ENCODE data around the gene SLC2A9.
"Not testable (repeated sequence)": the region's sequence is repeated elsewhere in the genome, so short reads cannot be mapped to it uniquely, and the experiment has no call there.

The SLC2A9 gene

DNA sequence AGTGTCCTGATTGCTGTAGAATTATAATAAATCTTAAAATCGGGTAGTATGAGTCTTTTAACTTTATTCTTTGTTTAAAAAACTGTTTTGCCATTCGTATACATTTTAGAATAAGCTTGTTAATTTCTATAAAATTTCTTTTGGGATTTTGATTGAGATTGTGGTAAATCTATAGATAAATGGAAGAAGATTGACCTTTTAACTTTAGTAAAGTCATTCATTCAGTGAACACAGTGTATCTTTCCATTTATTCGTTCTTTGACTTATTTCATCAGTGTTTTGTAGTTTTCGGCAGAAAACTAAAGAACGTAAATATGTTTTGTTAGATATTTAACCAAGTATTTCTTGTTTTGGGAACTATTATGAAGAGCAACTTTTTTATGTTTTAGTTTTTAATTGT, 201.0 kb downstream of the SLC2A9 start:
- DNase-seq (ENCODE audit: low read depth) = no peak

DNA sequence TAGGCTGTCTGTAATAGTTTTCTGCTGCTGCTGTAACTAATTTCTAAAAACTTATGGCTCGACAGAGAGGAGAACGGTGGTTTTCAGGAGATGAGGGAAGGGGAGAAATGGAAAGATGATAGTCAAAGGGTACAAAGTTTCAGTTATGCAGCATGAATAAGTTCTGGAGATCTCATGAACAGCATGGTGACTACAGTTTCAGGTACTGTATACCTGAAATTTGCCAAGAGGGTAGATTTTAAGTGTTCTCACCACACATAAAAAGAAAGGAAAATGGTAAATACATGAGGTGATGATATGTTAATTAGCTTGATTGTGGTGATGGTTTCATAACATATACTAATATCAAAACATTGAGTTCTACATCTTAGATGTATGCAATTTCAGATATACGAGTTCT, 205.0 kb downstream of the SLC2A9 start:
- no peak for DNase-seq (ENCODE audit: low read depth)

DNA sequence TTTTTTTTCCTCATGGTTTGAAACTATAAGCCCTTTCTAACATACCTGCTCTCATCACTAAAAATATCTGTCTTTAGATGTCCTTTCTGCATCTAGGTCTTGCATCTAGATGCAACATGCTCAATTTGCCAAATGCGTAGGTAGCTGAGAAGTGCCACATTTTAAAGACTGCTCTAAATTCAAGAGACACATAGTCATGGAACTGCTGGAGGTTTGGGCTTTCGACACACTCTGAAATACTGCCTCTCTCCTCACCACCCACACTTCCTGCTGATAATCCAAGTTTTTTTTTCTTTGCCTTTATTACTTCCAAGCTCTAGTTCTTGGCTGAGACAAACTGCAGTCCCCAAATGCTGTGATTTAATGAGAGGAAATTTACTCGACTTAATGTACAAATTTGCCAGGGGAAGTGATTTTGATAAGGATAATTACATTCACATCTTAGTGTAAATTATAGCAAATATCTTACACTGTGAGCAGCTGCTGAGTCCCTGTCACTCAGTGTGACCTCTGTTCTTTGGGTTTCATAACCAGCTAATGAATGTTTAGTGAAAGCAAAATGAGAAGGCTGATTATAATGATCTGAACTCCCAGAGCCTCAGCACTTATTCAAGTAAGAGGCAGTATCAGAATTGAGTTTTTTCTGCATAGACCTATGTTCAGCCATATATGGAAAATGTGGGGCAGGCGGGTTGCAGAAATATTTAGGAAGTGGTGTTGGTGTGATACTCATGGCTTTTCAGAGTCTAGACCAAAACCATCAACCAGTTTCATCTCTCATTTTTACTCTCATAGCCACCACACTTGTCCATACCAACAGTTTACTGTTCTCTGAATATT, 208.6 kb downstream of the SLC2A9 start:
- no peak for DNase-seq (ENCODE audit: low read depth)

DNA sequence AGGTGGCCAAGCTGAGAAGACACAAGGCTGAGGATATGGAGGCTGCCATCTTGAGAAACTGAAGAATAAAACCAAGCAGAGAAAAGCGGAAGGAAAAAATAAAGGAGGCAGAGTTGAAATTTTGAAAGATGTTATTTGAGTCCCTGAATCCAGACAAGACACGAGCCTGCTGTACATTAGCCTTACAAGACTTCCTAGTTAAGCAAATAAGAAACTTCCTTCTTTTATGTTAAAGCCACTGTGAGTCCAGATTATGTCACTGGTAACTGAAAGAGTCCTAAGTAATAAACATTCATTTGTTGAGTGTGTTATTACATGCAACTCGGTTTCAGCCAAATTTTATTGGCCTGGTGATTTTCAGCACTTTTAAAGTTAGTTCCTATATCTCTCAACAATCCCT, 209.5 kb downstream of the SLC2A9 start:
- no peak for DNase-seq (ENCODE audit: low read depth)

DNA sequence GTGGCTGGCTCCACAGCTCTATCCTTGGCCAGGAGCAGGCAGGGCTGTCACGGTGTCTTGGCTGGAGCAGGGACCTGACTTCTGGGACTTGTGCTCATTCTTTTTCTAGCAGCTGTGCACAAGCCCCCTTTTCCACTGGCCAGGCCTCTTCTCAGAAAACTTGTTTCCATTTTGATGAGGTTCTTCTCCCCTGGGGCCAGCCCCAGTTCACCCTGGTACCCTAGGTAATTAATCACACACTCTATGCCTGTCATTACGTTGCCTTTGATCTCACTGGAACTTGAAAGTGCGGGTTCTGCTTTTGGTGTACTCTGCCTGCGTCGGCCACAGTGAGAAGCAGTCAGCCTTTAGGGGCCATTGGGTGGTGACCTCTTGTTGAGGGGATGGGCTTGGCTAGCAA, 213.2 kb downstream of the SLC2A9 start:
- no peak for DNase-seq (ENCODE audit: low read depth)

DNA sequence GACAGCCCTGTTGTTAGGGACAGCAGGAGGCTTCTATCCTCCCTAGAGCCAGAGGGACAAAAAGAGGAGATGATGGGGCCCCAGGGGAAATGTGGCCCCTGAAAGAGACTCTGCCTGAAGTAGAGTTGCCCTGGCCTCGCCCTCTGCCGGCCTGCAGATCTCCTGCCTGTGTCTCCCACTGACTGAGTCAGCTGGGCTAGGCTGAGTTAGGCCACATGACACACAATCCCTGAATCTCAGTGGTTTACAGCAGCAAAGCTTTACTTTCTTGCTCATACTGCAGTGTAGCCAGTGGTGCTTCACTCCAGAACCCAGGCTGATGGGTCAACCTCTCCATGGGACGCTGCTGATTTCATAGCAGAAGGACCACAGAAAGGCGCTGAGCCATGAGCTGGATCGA, 216.4 kb downstream of the SLC2A9 start:
- no peak for DNase-seq (ENCODE audit: low read depth)

DNA sequence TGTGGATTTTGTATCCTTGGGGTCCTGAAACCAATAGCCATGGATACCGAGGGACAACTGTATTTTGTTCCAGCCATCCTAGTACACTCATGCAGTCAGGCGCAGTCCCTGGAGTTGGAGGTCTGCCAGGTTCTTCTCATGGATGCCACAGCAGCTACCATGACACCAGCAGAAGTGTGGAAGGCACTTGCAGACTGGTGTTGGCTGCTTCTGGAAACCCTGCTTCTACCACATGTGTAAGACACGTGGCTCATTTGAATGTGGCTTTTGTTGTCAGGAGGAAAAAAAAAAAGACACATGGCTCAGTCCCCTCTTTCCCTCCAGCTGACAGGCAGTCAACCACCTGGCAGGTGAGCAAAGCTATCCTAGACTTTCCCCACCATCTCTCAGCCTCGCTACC, 220.4 kb downstream of the SLC2A9 start:
- DNase-seq (ENCODE audit: low read depth) = no peak

DNA sequence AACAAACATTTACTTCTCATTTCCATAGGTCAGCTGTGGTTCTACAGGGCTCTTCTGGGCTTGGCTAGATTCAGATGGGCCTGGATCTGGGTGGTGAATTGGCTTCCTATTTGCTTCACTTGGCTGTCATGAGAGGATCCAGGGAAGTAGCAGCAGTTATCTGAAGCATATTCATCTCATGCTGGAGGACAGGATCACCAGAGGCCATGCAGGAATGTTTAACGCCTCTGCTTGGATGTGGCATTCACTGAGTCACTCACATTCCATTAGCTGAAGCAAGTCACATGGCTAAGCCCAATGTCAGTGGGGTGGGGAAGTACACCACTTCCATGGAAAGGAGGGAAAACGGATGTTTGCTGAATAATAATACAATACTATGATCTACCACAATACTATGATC, 224.7 kb downstream of the SLC2A9 start:
- not testable (repeated sequence) for DNase-seq (ENCODE audit: low read depth)

DNA sequence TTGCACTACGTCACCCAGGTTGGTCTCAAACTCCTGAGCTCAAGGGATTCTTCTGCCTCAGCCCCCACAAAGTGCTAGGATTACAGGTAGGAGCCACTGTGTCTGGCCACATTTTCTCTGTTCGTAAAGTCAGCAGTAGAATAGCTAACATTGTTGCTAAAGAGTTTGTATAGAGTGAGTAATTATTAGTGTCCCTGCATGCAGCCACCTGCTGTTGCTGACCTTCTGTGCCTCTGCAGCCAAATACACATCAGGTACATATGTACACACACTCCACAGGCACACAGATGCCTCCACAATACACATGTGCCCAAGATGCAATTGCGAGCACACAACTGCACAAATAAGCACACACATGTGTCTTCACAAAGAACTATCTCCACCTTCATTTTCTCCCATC, 228.9 kb downstream of the SLC2A9 start:
- no peak for DNase-seq (ENCODE audit: low read depth)

DNA sequence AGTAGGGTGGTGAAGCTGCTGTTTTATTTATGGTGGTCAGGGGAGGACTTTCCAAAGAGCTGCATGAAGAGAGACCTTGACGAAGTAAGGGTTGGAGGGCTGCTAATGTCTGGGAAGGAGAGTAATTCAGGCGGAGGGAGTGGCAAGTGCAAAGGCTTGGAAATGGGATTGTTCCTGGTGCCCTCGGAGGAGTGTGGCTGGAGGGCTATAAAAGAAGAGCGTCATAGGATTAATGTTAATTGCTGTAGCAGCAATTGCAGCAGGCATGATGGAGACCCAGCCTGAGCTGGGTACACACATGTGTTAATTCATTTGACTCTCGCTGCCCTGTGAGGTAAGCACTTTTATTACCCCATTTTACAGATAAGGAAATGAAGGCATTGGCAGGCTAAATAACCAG, 235.4 kb downstream of the SLC2A9 start:
- not testable (repeated sequence) for DNase-seq (ENCODE audit: low read depth)

DNA sequence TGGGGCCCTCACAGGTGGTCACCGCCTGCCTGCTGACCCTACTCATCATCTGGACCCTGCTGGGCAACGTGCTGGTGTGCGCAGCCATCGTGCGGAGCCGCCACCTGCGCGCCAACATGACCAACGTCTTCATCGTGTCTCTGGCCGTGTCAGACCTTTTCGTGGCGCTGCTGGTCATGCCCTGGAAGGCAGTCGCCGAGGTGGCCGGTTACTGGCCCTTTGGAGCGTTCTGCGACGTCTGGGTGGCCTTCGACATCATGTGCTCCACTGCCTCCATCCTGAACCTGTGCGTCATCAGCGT, 239.2 kb downstream of the SLC2A9 start:
- no peak for DNase-seq (ENCODE audit: low read depth)

DNA sequence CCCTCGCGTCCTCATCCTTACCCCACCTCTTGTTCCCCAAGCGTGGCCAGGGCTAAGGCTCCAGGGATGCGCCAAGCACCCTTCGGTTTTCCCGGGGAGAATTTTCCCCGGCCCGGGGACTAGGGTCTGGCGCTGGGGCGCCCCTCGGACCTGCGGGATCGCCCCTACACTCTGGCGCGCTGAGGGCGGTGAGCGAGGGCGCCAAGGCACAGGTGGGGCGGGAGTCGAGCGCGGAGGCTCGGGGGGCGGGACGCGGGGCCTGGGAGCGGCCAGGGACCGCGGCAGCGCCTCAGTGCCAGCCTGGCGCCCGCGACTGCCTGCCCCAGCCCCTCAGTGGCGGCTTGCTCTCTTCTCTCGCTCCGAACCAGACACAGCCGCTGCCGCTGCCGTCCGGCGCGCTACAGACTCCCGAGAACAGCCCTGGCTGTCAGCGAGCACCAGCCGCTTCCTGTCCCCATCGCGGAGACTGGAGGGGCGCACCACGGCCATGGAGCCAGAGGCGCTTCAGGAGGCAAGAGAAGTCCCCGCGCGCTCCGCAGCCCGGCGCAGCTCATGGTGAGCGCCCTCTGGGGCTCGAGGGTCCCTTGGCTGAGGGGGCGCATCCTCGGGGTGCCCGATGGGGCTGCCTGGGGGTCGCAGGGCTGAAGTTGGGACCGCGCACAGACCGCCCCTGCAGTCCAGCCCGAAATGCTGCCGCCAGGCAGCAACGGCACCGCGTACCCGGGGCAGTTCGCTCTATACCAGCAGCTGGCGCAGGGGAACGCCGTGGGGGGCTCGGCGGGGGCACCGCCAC, 239.8 kb downstream of the SLC2A9 start, which contains the start of gene DRD5:
DRD5 (plus strand) TSS at position 292 of the 793 bp plus-strand sequence; CDS start at position 688, 396 bp downstream.
- no peak for DNase-seq (ENCODE audit: low read depth)

All from stimulated activated CD8-positive, alpha-beta memory T cell treated with anti-CD3 and anti-CD28 coated beads, Interleukin-12 subunit alpha, Interleukin-12 subunit beta, amount 100 ng/mL, for 1 hour (primary cell).